Neutrophil (primary cell): ENCODE measurements around the gene KIF26A.

Source experiments
- H3K27ac ChIP-seq: fragments of 200-600 bp; sonication (generic); 2 replicates; pipeline ENCODE4 v1.5.1; 2016; ENCODE audit warnings: mild to moderate bottlenecking, moderate library complexity
- H3K27me3 ChIP-seq: fragments of 200-600 bp; sonication (generic); 2 replicates; pipeline ENCODE4 v1.6.0; 2016; ENCODE audit warnings: mild to moderate bottlenecking
- H3K36me3 ChIP-seq: fragments of 200-600 bp; sonication (generic); 2 replicates; pipeline ENCODE4 v1.5.1; 2017
- H3K4me1 ChIP-seq, 2 experiments: fragments of 200-600 bp in 1 of 2; sonication (generic) in 1 of 2; 1 replicate in 1 of 2; 2 replicates in 1 of 2; pipeline versions ENCODE4 v1.5.1 to v1.6.1; 2013 to 2016; ENCODE audit warnings: low read depth in 1 of 2, low read length in 1 of 2, mild to moderate bottlenecking in 1 of 2, moderate library complexity in 1 of 2; ENCODE audit not compliant: control insufficient read depth in 1 of 2, insufficient read depth in 1 of 2
- H3K4me3 ChIP-seq, 2 experiments: fragments of 200-600 bp in 1 of 2; sonication (generic) in 1 of 2; 1 replicate in 1 of 2; 2 replicates in 1 of 2; pipeline ENCODE4 v1.5.1; 2013 to 2016; ENCODE audit warnings: low read depth in 1 of 2, low read length in 1 of 2, mild to moderate bottlenecking in 1 of 2, moderate library complexity in 1 of 2
- H3K9me3 ChIP-seq: fragments of 200-600 bp; sonication (generic); 2 replicates; pipeline ENCODE4 v1.5.1; 2016
- CTCF ChIP-seq: fragments of 200-600 bp; sonication (generic); IDR thresholded peaks from 2 replicates; pipeline ENCODE4 v1.5.1; 2016; ENCODE audit warnings: antibody characterized with exemption

KIF26A gene

GRCh38 chr14:104104076-104104901, 34.1 kb upstream of the KIF26A start:
- H3K27me3 ChIP-seq, result no peaks in the 10 kb centered on the region
- no peaks in the 10 kb centered on the region for H3K4me1 ChIP-seq
- H3K9me3 ChIP-seq, result no peaks in the 10 kb centered on the region
- H3K4me3 ChIP-seq, result no peak overlapping the region
- H3K27ac ChIP-seq, result no peak overlapping the region
- no peak for TF ChIP-seq CTCF
- no peaks in the 10 kb centered on the region for H3K36me3 ChIP-seq

GRCh38 chr14:104105071-104105821, 33.1 kb upstream of the KIF26A start:
- Histone ChIP-seq H3K36me3 (no peaks in the 10 kb centered on the region), H3K4me3 (no peak overlapping the region), H3K4me1 (no peaks in the 10 kb centered on the region), H3K27me3 (no peaks in the 10 kb centered on the region), H3K9me3 (no peaks in the 10 kb centered on the region), H3K27ac (no peak overlapping the region)
- no peak for TF ChIP-seq CTCF

- no peaks in the 10 kb centered on the region for H3K9me3 ChIP-seq
- no peaks in the 10 kb centered on the region for H3K4me1 ChIP-seq
- H3K27ac ChIP-seq, result no peak overlapping the region
- H3K36me3 ChIP-seq, result no peaks in the 10 kb centered on the region
- no peak for TF ChIP-seq CTCF
- no peak overlapping the region for H3K4me3 ChIP-seq
- H3K27me3 ChIP-seq, result no peaks in the 10 kb centered on the region
These were observed 32.4 kb upstream of the KIF26A start for GRCh38 chr14:104105822-104106470.

GRCh38 chr14:104106471-104106991, 31.9 kb upstream of the KIF26A start:
- Histone ChIP-seq H3K36me3 (no peaks in the 10 kb centered on the region), H3K9me3 (no peaks in the 10 kb centered on the region), H3K4me3 (no peak overlapping the region), H3K4me1 (no peaks in the 10 kb centered on the region), H3K27me3 (no peaks in the 10 kb centered on the region), H3K27ac (no peak overlapping the region)
- no peak for TF ChIP-seq CTCF

GRCh38 chr14:104107101-104107581, 31.2 kb upstream of the KIF26A start:
- no peak for TF ChIP-seq CTCF
- H3K36me3 ChIP-seq, result no peaks in the 10 kb centered on the region
- no peaks in the 10 kb centered on the region for H3K4me1 ChIP-seq
- H3K9me3 ChIP-seq, result no peaks in the 10 kb centered on the region
- no peak overlapping the region for H3K27ac ChIP-seq
- no peak overlapping the region for H3K4me3 ChIP-seq
- H3K27me3 ChIP-seq, result no peaks in the 10 kb centered on the region
